GM21737 (cell line): Measurements from ENCODE around the gene AFG1L.
"Not testable (repeated sequence)": the region's sequence is repeated elsewhere in the genome, so short reads cannot be mapped to it uniquely, and the experiment has no call there.

Experiments
- ATAC-seq: cut with Tn5 transposase; IDR thresholded peaks from one replicate; pipeline ENCODE4 v1.9.1; 2021; ENCODE audit warnings: mild to moderate bottlenecking, moderate library complexity; ENCODE audit not compliant: unreplicated experiment

The AFG1L gene

GRCh38 chr6:108407904-108408827 is 113.3 kb downstream of the AFG1L start:
- no peak for ATAC-seq

GRCh38 chr6:108408861-108409260 is 114.0 kb downstream of the AFG1L start:
- no peak for ATAC-seq

GRCh38 chr6:108416047-108416833 is 121.4 kb downstream of the AFG1L start:
- not testable (repeated sequence) for ATAC-seq

- ATAC-seq = no peak
Measured at GRCh38 chr6:108417027-108417426, 122.2 kb downstream of the AFG1L start.

GRCh38 chr6:108419474-108419873 is 124.6 kb downstream of the AFG1L start:
- no peak for ATAC-seq

GRCh38 chr6:108419934-108420609 is 125.2 kb downstream of the AFG1L start:
- ATAC-seq = no peak

- no peak for ATAC-seq
Measured at GRCh38 chr6:108421366-108421765, 126.5 kb downstream of the AFG1L start.

- no peak for ATAC-seq
Measured at GRCh38 chr6:108423982-108424705, 129.3 kb downstream of the AFG1L start.

- no peak for ATAC-seq
Measured at GRCh38 chr6:108425428-108425827, 130.6 kb downstream of the AFG1L start.

GRCh38 chr6:108432143-108432542 is 137.3 kb downstream of the AFG1L start:
- no peak for ATAC-seq

GRCh38 chr6:108432792-108433191 is 137.9 kb downstream of the AFG1L start:
- ATAC-seq = no peak

- ATAC-seq = no peak
Measured at GRCh38 chr6:108434222-108434621, 139.4 kb downstream of the AFG1L start.

- no peak for ATAC-seq
Measured at GRCh38 chr6:108435391-108435790, 140.5 kb downstream of the AFG1L start.

- ATAC-seq = no peak
Measured at GRCh38 chr6:108436771-108437170, 141.9 kb downstream of the AFG1L start.

- ATAC-seq = no peak
Measured at GRCh38 chr6:108437821-108438220, 143.0 kb downstream of the AFG1L start.

- no peak for ATAC-seq
Measured at GRCh38 chr6:108438918-108439317, 144.1 kb downstream of the AFG1L start.

- ATAC-seq = no peak
Measured at GRCh38 chr6:108441141-108441540, 146.3 kb downstream of the AFG1L start.

- no peak for ATAC-seq
Measured at GRCh38 chr6:108442770-108443520, 148.1 kb downstream of the AFG1L start.

GRCh38 chr6:108446629-108447150 is 151.8 kb downstream of the AFG1L start:
- no peak for ATAC-seq

GRCh38 chr6:108448481-108448880 is 153.6 kb downstream of the AFG1L start:
- no peak for ATAC-seq
